Measurements from ENCODE around the gene CMBL. TPM values are rescaled to one million over a fixed set of nuclear protein-coding genes. Genes with fewer than 3 reads are reported as not detected.

Gene CMBL
- polyA plus RNA-seq, 1 experiment: 43.0 TPM

DNA sequence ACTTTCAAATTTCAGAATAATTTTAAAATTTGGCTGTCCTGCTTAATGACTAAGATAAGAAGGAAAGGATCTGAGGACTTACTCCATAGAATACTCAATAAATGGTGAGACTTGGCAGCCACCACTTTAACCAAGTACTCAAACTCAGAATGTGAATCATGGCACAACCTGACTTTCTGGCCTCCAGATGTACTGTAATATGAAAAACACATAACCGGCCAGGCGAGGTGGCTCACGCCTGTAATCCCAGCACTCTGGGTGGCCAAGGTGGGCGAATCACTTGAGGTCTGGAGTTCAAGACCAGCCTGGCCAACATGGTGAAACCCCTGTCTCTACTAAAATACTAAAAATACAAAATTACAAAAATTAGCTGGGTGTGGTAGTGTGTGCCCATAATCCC is 35.8 kb upstream of the CMBL start:
- no peak for DNase-seq (ENCODE audit: low read depth, low spot score)
- Histone ChIP-seq H3K9me3 (ENCODE audit: control insufficient read depth, insufficient read depth, low read length) (no peaks in the 10 kb centered on the region), H3K4me3 (ENCODE audit: low read depth, low read length) (no peak overlapping the region), H3K27ac (ENCODE audit: low read depth, low read length) (no peak overlapping the region), H3K27me3 (ENCODE audit: control insufficient read depth, insufficient read depth, low read length) (no peaks in the 10 kb centered on the region)
- ChIA-PET CTCF (no interaction called here), POLR2A (interaction anchor here (0.7 kb wide), 1 partner anchor 79 kb away, joined by 3 read pairs; no protein-coding TSS in a partner anchor)
- TF ChIP-seq, protein P1, sequence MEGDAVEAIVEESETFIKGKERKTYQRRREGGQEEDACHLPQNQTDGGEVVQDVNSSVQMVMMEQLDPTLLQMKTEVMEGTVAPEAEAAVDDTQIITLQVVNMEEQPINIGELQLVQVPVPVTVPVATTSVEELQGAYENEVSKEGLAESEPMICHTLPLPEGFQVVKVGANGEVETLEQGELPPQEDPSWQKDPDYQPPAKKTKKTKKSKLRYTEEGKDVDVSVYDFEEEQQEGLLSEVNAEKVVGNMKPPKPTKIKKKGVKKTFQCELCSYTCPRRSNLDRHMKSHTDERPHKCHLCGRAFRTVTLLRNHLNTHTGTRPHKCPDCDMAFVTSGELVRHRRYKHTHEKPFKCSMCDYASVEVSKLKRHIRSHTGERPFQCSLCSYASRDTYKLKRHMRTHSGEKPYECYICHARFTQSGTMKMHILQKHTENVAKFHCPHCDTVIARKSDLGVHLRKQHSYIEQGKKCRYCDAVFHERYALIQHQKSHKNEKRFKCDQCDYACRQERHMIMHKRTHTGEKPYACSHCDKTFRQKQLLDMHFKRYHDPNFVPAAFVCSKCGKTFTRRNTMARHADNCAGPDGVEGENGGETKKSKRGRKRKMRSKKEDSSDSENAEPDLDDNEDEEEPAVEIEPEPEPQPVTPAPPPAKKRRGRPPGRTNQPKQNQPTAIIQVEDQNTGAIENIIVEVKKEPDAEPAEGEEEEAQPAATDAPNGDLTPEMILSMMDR (IDR thresholded peaks at IDR 0.05; ENCODE audit: low read depth, low read length): no peak

GRCh38 chr5:10339958-10340357 is 32.3 kb upstream of the CMBL start:
- no peak overlapping the region for H3K27ac ChIP-seq (ENCODE audit: low read depth, low read length)
- ChIA-PET CTCF (no interaction called here), POLR2A (no interaction called here)
- no peaks in the 10 kb centered on the region for H3K9me3 ChIP-seq (ENCODE audit: control insufficient read depth, insufficient read depth, low read length)
- no peaks in the 10 kb centered on the region for H3K27me3 ChIP-seq (ENCODE audit: control insufficient read depth, insufficient read depth, low read length)
- DNase-seq (ENCODE audit: low read depth, low spot score): no peak
- H3K4me3 ChIP-seq (ENCODE audit: low read depth, low read length): no peak overlapping the region
- TF ChIP-seq, protein P1 (IDR thresholded peaks at IDR 0.05; ENCODE audit: low read depth, low read length): no peak

GRCh38 chr5:10339058-10339811 is 31.5 kb upstream of the CMBL start:
- Histone ChIP-seq H3K4me3 (ENCODE audit: low read depth, low read length) (no peak overlapping the region), H3K27me3 (ENCODE audit: control insufficient read depth, insufficient read depth, low read length) (no peaks in the 10 kb centered on the region), H3K9me3 (ENCODE audit: control insufficient read depth, insufficient read depth, low read length) (no peaks in the 10 kb centered on the region), H3K27ac (ENCODE audit: low read depth, low read length) (no peak overlapping the region)
- no peak for DNase-seq (ENCODE audit: low read depth, low spot score)
- CTCF ChIA-PET: no interaction called here
- TF ChIP-seq, protein P1 (IDR thresholded peaks at IDR 0.05; ENCODE audit: low read depth, low read length): no peak
- POLR2A ChIA-PET: interaction anchor here (1.1 kb wide), 1 partner anchor 14 kb away, joined by 3 read pairs; the partner anchor contains the start of gene MARCHF6

- no peak overlapping the region for H3K4me3 ChIP-seq (ENCODE audit: low read depth, low read length)
- CTCF ChIA-PET: interaction anchor here (0.5 kb wide), 1 partner anchor 81 kb away, joined by 3 read pairs; no protein-coding TSS in a partner anchor
- H3K27ac ChIP-seq (ENCODE audit: low read depth, low read length): no peak overlapping the region
- TF ChIP-seq, protein P1 (IDR thresholded peaks at IDR 0.05; ENCODE audit: low read depth, low read length): no peak
- no peaks in the 10 kb centered on the region for H3K27me3 ChIP-seq (ENCODE audit: control insufficient read depth, insufficient read depth, low read length)
- POLR2A ChIA-PET: interaction anchor here (1.1 kb wide), 1 partner anchor 15 kb away, joined by 3 read pairs; the partner anchor contains the start of gene MARCHF6
- no peaks in the 10 kb centered on the region for H3K9me3 ChIP-seq (ENCODE audit: control insufficient read depth, insufficient read depth, low read length)
- no peak for DNase-seq (ENCODE audit: low read depth, low spot score)
Observed at GRCh38 chr5:10338686-10339057, 31.0 kb upstream of the CMBL start.

- Histone ChIP-seq H3K27me3 (ENCODE audit: control insufficient read depth, insufficient read depth, low read length) (no peaks in the 10 kb centered on the region), H3K27ac (ENCODE audit: low read depth, low read length) (no peak overlapping the region), H3K9me3 (ENCODE audit: control insufficient read depth, insufficient read depth, low read length) (no peaks in the 10 kb centered on the region; the same call in 1 of the 2 replicates), H3K4me3 (ENCODE audit: low read depth, low read length) (no peak overlapping the region)
- TF ChIP-seq, protein P1 (IDR thresholded peaks at IDR 0.05; ENCODE audit: low read depth, low read length): no peak
- ChIA-PET CTCF (interaction anchor here (0.5 to 1.0 kb wide), 2 partner anchors 54 to 81 kb away, joined by 3 to 4 read pairs; no protein-coding TSS in a partner anchor), POLR2A (interaction anchor here (0.7 kb wide), 1 partner anchor 16 kb away, joined by 4 read pairs; the partner anchor contains the start of gene MARCHF6)
- DNase-seq (ENCODE audit: low read depth, low spot score): no peak
Observed at GRCh38 chr5:10337986-10338385, 30.3 kb upstream of the CMBL start.

Data from AG04450 (cell line).